Measurements from ENCODE around the gene GLO1. TPM values are rescaled to one million over a fixed set of nuclear protein-coding genes. Genes with fewer than 3 reads are reported as not detected.

Gene GLO1
- total RNA-seq, 1 experiment from 2014 or later: 188 TPM

DNA sequence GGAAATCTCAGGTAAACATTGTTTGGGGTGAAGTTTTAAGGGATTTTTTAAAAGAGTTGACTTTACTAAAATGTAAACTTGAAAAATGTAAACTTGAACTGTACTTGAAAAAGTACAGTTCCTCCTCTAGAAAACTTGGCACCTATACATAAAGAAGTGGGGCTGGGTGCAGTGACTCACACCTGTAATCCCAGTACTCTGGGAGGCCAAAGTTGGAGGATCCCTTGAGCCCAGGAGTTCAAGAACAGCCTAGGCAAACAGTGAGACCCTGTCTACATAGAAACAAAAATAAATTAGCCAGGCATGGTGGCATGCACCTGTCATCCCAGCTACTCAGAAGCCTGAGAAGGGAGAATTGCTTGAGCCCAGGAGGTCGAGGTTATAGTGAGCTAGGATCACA, 70.5 kb downstream of the GLO1 start:
- WGBS (ENCODE audit: extremely low coverage, insufficient read length, low lambda C conversion rate): no CpG with 5 or more reads among the region's 1 CpG

More for the DNA sequence above, 70.5 kb downstream of the GLO1 start:
- Histone ChIP-seq H3K9ac (ENCODE audit: extremely low read depth, insufficient read length, low read length) (no peak overlapping the region), H2BK15ac (ENCODE audit: low read depth, low read length) (no peak overlapping the region), H3K4ac (ENCODE audit: low read depth, low read length) (no peak overlapping the region), H2AK5ac (ENCODE audit: insufficient read length, low read length) (no peak overlapping the region), H2BK20ac (ENCODE audit: low read depth, low read length, poor library complexity, severe bottlenecking) (no peak overlapping the region), H3K79me2 (ENCODE audit: insufficient read depth, low read length) (no peaks in the 10 kb centered on the region; the same call in 1 of the 2 replicates), H4K5ac (ENCODE audit: insufficient read length, low read depth, low read length) (no peak overlapping the region), H4K91ac (ENCODE audit: insufficient read length, low read depth, low read length) (no peak overlapping the region), H4K20me1 (ENCODE audit: control insufficient read depth, insufficient read depth, insufficient read length) (no peaks in the 10 kb centered on the region), H3T11ph (ENCODE audit: low read length) (no peak overlapping the region), H4K8ac (replicated peaks; ENCODE audit: insufficient read length, low read depth, low read length) (no peak overlapping the region), H3K4me2 (ENCODE audit: insufficient read depth, insufficient read length, low read length) (no peak overlapping the region), H3K79me1 (ENCODE audit: insufficient read depth, low read depth, low read length, poor library complexity, severe bottlenecking) (peaks cover 2% of the 10 kb centered on the region), H2BK5ac (ENCODE audit: insufficient read length, low read length) (no peak overlapping the region), H3K4me1 (ENCODE audit: insufficient read depth, low read length) (no peaks in the 10 kb centered on the region), H3K18ac (ENCODE audit: insufficient read length, low read depth, low read length) (no peak overlapping the region), H3K23ac (ENCODE audit: insufficient read length, low read depth, low read length) (no peak overlapping the region), H2BK12ac (ENCODE audit: insufficient read length, low read depth, low read length) (no peak overlapping the region), H3K23me2 (ENCODE audit: insufficient read length, low read depth, low read length, poor library complexity, severe bottlenecking) (no peaks in the 10 kb centered on the region), H3K27ac (ENCODE audit: insufficient read length, low read depth, low read length) (no peak overlapping the region), H3K27me3 (ENCODE audit: insufficient read depth, low read length) (no peaks in the 10 kb centered on the region), H2AFZ (ENCODE audit: low read length) (no peak overlapping the region), H3K9me3 (ENCODE audit: control insufficient read depth, low read depth, low read length) (no peaks in the 10 kb centered on the region), H3K56ac (ENCODE audit: insufficient read length, low read depth, low read length) (no peak overlapping the region), H3K14ac (ENCODE audit: insufficient read depth, low read length) (no peak overlapping the region), H2BK120ac (ENCODE audit: low read depth, low read length, poor library complexity, severe bottlenecking) (no peak overlapping the region)
- Mint-ChIP-seq H3K4me3 (no peak overlapping the region), H3K27ac (no peak overlapping the region), H3K9me3 (no peaks in the 10 kb centered on the region), H3K27me3 (ENCODE audit: low read depth) (no peaks in the 10 kb centered on the region), H3K36me3 (ENCODE audit: insufficient read depth in 1 of 3, low read depth in 3 of 3) (no peaks in the 10 kb centered on the region), H3K4me1 (no peaks in the 10 kb centered on the region)
- TF ChIP-seq, protein P1, sequence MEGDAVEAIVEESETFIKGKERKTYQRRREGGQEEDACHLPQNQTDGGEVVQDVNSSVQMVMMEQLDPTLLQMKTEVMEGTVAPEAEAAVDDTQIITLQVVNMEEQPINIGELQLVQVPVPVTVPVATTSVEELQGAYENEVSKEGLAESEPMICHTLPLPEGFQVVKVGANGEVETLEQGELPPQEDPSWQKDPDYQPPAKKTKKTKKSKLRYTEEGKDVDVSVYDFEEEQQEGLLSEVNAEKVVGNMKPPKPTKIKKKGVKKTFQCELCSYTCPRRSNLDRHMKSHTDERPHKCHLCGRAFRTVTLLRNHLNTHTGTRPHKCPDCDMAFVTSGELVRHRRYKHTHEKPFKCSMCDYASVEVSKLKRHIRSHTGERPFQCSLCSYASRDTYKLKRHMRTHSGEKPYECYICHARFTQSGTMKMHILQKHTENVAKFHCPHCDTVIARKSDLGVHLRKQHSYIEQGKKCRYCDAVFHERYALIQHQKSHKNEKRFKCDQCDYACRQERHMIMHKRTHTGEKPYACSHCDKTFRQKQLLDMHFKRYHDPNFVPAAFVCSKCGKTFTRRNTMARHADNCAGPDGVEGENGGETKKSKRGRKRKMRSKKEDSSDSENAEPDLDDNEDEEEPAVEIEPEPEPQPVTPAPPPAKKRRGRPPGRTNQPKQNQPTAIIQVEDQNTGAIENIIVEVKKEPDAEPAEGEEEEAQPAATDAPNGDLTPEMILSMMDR (conservative IDR thresholded peaks at IDR 0.05): no peak
- DNase-seq: no peak
